GM12892 (cell line): ENCODE data around the gene C3orf20.

Source experiments
- POLR2A ChIP-seq: IDR thresholded peaks from 2 replicates; pipeline ENCODE4 v1.6.1; 2011; ENCODE audit warnings: low read depth, low read length, control low read depth
- POLR2AphosphoS5 ChIP-seq: IDR thresholded peaks from 2 replicates; pipeline ENCODE4 v1.6.1; 2011; ENCODE audit warnings: low read depth, low read length, control low read depth

- TF ChIP-seq POLR2AphosphoS5 (no peak), POLR2A (no peak)
Measured at GRCh38 chr3:14680716-14681115, 5.8 kb downstream of the C3orf20 start.
